ENCODE results near the gene CELF2.

- TF ChIP-seq EP300 (IDR thresholded peaks at IDR 0.05): no peak
- TF ChIP-seq POLR2A (IDR thresholded peaks at IDR 0.05): no peak
- TF ChIP-seq CTCF (IDR thresholded peaks at IDR 0.05): no peak
These were observed 227.4 kb downstream of the CELF2 start for GRCh38 chr10:11245095-11245479.

Measured in sigmoid colon (tissue), 4 donors.